Measurements from ENCODE around the gene PTPRD.

PTPRD gene

GRCh38 chr9:8769153-8769552 is 1843.6 kb downstream of the PTPRD start:
- DNase-seq (ENCODE audit: low read depth) = no peak

GRCh38 chr9:8766096-8766495 is 1846.7 kb downstream of the PTPRD start:
- DNase-seq (ENCODE audit: low read depth) = no peak

GRCh38 chr9:8764051-8764450 is 1848.8 kb downstream of the PTPRD start:
- DNase-seq (ENCODE audit: low read depth) = no peak

GRCh38 chr9:8762479-8763085 is 1850.2 kb downstream of the PTPRD start:
- DNase-seq (ENCODE audit: low read depth) = no peak

GRCh38 chr9:8760000-8760767 is 1852.6 kb downstream of the PTPRD start:
- no peak for DNase-seq (ENCODE audit: low read depth)

- DNase-seq (ENCODE audit: low read depth) = no peak
Observed at GRCh38 chr9:8757881-8758280, 1854.9 kb downstream of the PTPRD start.

- DNase-seq (ENCODE audit: low read depth) = no peak
Observed at GRCh38 chr9:8754751-8755150, 1858.1 kb downstream of the PTPRD start.

- no peak for DNase-seq (ENCODE audit: low read depth)
Observed at GRCh38 chr9:8751406-8751930, 1861.3 kb downstream of the PTPRD start.

GRCh38 chr9:8750639-8751051 is 1862.2 kb downstream of the PTPRD start:
- DNase-seq (ENCODE audit: low read depth) = no peak

GRCh38 chr9:8745347-8745746 is 1867.5 kb downstream of the PTPRD start:
- DNase-seq (ENCODE audit: low read depth) = no peak

GRCh38 chr9:8738945-8739344 is 1873.9 kb downstream of the PTPRD start:
- no peak for DNase-seq (ENCODE audit: low read depth)

GRCh38 chr9:8736805-8737204 is 1876.0 kb downstream of the PTPRD start:
- DNase-seq (ENCODE audit: low read depth) = no peak

GRCh38 chr9:8734760-8735159 is 1878.0 kb downstream of the PTPRD start:
- no peak for DNase-seq (ENCODE audit: low read depth)

- no peak for DNase-seq (ENCODE audit: low read depth)
Observed at GRCh38 chr9:8733131-8733954, 1879.5 kb downstream of the PTPRD start.

GRCh38 chr9:8732367-8733075 is 1880.3 kb downstream of the PTPRD start:
- no peak for DNase-seq (ENCODE audit: low read depth)

- DNase-seq (ENCODE audit: low read depth) = no peak
Observed at GRCh38 chr9:8730618-8731017, 1882.2 kb downstream of the PTPRD start.

GRCh38 chr9:8728910-8729309 is 1883.9 kb downstream of the PTPRD start:
- no peak for DNase-seq (ENCODE audit: low read depth)

- no peak for DNase-seq (ENCODE audit: low read depth)
Observed at GRCh38 chr9:8727191-8727590, 1885.6 kb downstream of the PTPRD start.

- no peak for DNase-seq (ENCODE audit: low read depth)
Observed at GRCh38 chr9:8726692-8727091, 1886.1 kb downstream of the PTPRD start.

GRCh38 chr9:8725635-8726034 is 1887.2 kb downstream of the PTPRD start:
- DNase-seq (ENCODE audit: low read depth) = no peak

GRCh38 chr9:8724284-8725018 is 1888.4 kb downstream of the PTPRD start:
- no peak for DNase-seq (ENCODE audit: low read depth)
